Measurements from ENCODE around the gene PLXNB1. TPM values are rescaled to one million over a fixed set of nuclear protein-coding genes. Genes with fewer than 3 reads are reported as not detected.

PLXNB1 gene
- total and polyA plus RNA-seq, 5 donors: 49.4 to 84.5 (median 52.7) TPM

GRCh38 chr3:48425281-48425812 lies 4.5 kb downstream of the PLXNB1 start:
- H3K4me3 ChIP-seq (ENCODE audit: low read length): no peak overlapping the region
- 42% methylated on average over 13 of the region's 13 CpGs for WGBS

DNA sequence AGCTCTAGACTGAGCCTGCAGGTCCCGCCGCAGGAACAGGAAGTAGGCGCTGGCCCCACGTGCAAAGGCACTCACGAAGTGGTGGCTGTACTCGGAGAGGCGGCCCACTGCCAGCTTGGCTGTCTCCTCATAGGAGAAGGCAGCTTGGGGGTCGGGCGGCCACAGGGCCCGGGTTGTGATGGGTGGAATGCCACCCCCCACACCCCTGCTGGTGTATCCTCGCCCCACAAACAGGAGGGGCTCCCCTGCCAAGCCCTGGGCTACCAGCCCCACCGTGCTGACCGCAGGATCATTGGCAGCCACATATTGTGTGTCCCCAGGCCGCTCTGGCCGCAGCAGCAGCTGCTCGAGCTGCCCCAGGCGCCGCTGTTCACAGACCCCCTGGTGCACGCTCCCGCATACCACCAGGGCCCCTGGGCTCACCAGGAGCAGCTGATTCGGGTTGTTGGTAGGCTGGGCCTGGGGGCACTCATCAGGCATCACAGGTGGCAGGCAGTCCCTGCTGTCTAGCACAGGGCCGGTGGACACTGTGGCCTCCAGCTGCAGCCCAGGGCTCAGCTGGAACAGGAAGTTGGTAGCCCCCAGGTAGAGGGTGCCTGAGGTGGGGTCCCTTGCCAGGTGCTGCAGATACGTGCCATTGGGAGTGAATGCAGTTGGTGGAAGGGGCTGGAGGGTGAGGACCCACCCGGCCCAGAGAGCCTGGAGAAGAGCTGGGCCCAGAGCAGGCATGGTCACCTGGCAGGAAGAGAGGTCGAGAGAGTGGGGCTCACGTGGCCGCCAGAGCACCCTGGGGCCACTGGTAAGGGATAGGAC lies 5.8 kb downstream of the PLXNB1 start:
- intact Hi-C loops (cut with DNase I): no loop called here
- Histone ChIP-seq H3K4me1 (ENCODE audit: control insufficient read depth, insufficient read depth, low read length) (peaks cover 15% of the 10 kb centered on the region), H3K4me3 (ENCODE audit: low read length) (no peak overlapping the region)

More at GRCh38 chr3:48425281-48425812, 4.5 kb downstream of the PLXNB1 start:
- DNase-seq: peak; percentile 61 to 86 (median 81)
- H3K27me3 ChIP-seq (ENCODE audit: control insufficient read depth, insufficient read depth): no peaks in the 10 kb centered on the region
- intact Hi-C loops (cut with DNase I): no loop called here
- H3K4me1 ChIP-seq (ENCODE audit: control insufficient read depth, insufficient read depth, low read length): peaks cover 15% of the 10 kb centered on the region
- H3K27ac ChIP-seq (ENCODE audit: low read length): peak overlapping the region; percentile 93
- ATAC-seq: peak; percentile 36 to 38
- H3K9me3 ChIP-seq (ENCODE audit: control insufficient read depth, low read length): no peaks in the 10 kb centered on the region

GRCh38 chr3:48423241-48423882 lies 6.5 kb downstream of the PLXNB1 start:
- 87% methylated on average over 25 of the region's 25 CpGs for WGBS
- DNase-seq (peak in 2 of 3 donors; percentile 38 to 53), ATAC-seq (no peak)
- H3K27ac ChIP-seq (ENCODE audit: low read length): no peak overlapping the region
- H3K4me3 ChIP-seq (ENCODE audit: low read length): no peak overlapping the region
- no peaks in the 10 kb centered on the region for H3K9me3 ChIP-seq (ENCODE audit: control insufficient read depth, low read length)
- H3K27me3 ChIP-seq (ENCODE audit: control insufficient read depth, insufficient read depth): no peaks in the 10 kb centered on the region
- H3K4me1 ChIP-seq (ENCODE audit: control insufficient read depth, insufficient read depth, low read length): peaks cover 15% of the 10 kb centered on the region
- intact Hi-C loops (cut with DNase I): no loop called here

More for the DNA sequence above, 5.8 kb downstream of the PLXNB1 start:
- no peak for ATAC-seq
- 83% methylated on average over 27 of the region's 27 CpGs for WGBS
- no peak overlapping the region for H3K27ac ChIP-seq (ENCODE audit: low read length)
- DNase-seq: peak in 2 of 3 donors; percentile 60 to 74
- no peaks in the 10 kb centered on the region for H3K9me3 ChIP-seq (ENCODE audit: control insufficient read depth, low read length)
- no peaks in the 10 kb centered on the region for H3K27me3 ChIP-seq (ENCODE audit: control insufficient read depth, insufficient read depth)

DNA sequence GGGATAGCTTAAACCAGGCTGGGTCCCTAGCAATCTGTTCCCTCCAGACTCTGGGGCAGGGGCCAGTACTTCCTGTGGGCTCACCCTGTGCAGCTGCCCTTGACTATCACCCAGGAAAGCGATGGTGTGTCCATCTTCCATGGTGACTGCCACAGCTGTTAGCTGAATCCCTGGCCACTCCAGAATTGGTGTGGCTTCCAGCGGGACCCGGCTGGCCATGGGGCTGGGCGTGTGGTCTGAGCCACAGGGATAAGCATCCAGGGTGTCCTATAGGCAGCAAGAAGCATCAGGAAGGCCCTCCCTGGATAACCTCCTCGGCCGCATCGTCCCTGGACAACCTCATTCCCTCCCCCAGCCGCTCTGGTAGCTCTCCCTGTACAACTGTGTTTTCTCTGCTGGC lies 7.2 kb downstream of the PLXNB1 start:
- Histone ChIP-seq H3K9me3 (ENCODE audit: control insufficient read depth, low read length) (no peaks in the 10 kb centered on the region), H3K4me1 (ENCODE audit: control insufficient read depth, insufficient read depth, low read length) (peaks cover 14% of the 10 kb centered on the region), H3K4me3 (ENCODE audit: low read length) (no peak overlapping the region), H3K27ac (ENCODE audit: low read length) (no peak overlapping the region), H3K27me3 (ENCODE audit: control insufficient read depth, insufficient read depth) (no peaks in the 10 kb centered on the region)
- intact Hi-C loops (cut with DNase I): no loop called here
- DNase-seq: peak in 1 of 3 donors; percentile 26
- no peak for ATAC-seq
- WGBS: 88% methylated on average over 8 of the region's 8 CpGs

DNA sequence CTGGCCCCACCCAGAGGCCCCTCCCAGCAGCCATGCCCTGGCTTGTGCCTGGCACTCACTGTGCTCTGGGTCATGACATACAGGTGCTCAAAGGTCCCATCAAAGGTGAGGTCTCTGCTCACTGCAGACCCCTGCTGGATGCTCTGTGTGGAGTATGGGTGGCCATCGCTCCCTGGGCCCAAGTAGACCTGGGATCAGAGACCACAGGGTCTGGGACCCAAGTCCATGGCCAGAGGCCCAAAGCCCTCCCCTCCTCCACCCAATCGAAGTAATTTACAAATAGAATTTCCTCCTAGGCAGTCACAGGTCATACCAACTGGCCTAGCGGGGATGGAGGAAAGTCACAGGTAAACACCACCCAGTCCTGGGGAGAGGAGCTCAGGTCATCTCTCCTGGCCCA lies 7.6 kb downstream of the PLXNB1 start:
- ATAC-seq: no peak
- peaks cover 10% of the 10 kb centered on the region for H3K4me1 ChIP-seq (ENCODE audit: control insufficient read depth, insufficient read depth, low read length)
- H3K27ac ChIP-seq (ENCODE audit: low read length): no peak overlapping the region
- no peaks in the 10 kb centered on the region for H3K27me3 ChIP-seq (ENCODE audit: control insufficient read depth, insufficient read depth)
- 89% methylated on average over 3 of the region's 3 CpGs for WGBS
- no peak overlapping the region for H3K4me3 ChIP-seq (ENCODE audit: low read length)
- intact Hi-C loops (cut with DNase I): no loop called here
- H3K9me3 ChIP-seq (ENCODE audit: control insufficient read depth, low read length): no peaks in the 10 kb centered on the region
- peak in 1 of 3 donors; percentile 33 for DNase-seq

GRCh38 chr3:48420561-48420960 lies 9.3 kb downstream of the PLXNB1 start:
- peak in 2 of 3 donors; percentile 31 to 45 for DNase-seq
- no peaks in the 10 kb centered on the region for H3K9me3 ChIP-seq (ENCODE audit: control insufficient read depth, low read length)
- intact Hi-C loops (cut with DNase I): no loop called here
- H3K27me3 ChIP-seq (ENCODE audit: control insufficient read depth, insufficient read depth): no peaks in the 10 kb centered on the region
- no peak overlapping the region for H3K4me3 ChIP-seq (ENCODE audit: low read length)
- 90% methylated on average over 14 of the region's 14 CpGs for WGBS
- peaks cover 2% of the 10 kb centered on the region for H3K4me1 ChIP-seq (ENCODE audit: control insufficient read depth, insufficient read depth, low read length)
- no peak for ATAC-seq
- H3K27ac ChIP-seq (ENCODE audit: low read length): no peak overlapping the region

- intact Hi-C loops (cut with DNase I): no loop called here
- no peaks in the 10 kb centered on the region for H3K4me1 ChIP-seq (ENCODE audit: control insufficient read depth, insufficient read depth, low read length)
- DNase-seq (peak in 2 of 3 donors; percentile 19 to 57), ATAC-seq (no peak)
- no peaks in the 10 kb centered on the region for H3K9me3 ChIP-seq (ENCODE audit: control insufficient read depth, low read length)
- WGBS: 91% methylated on average over 17 of the region's 17 CpGs
- H3K27ac ChIP-seq (ENCODE audit: low read length): no peak overlapping the region
- no peak overlapping the region for H3K4me3 ChIP-seq (ENCODE audit: low read length)
- H3K27me3 ChIP-seq (ENCODE audit: control insufficient read depth, insufficient read depth): no peaks in the 10 kb centered on the region
Measured at GRCh38 chr3:48419597-48419996, 10.3 kb downstream of the PLXNB1 start.

- WGBS: 89% methylated on average over 9 of the region's 9 CpGs
- H3K27me3 ChIP-seq (ENCODE audit: control insufficient read depth, insufficient read depth): no peaks in the 10 kb centered on the region
- DNase-seq (peak in 2 of 3 donors; percentile 12 to 35), ATAC-seq (no peak)
- H3K9me3 ChIP-seq (ENCODE audit: control insufficient read depth, low read length): no peaks in the 10 kb centered on the region
- intact Hi-C loops (cut with DNase I): no loop called here
- H3K4me1 ChIP-seq (ENCODE audit: control insufficient read depth, insufficient read depth, low read length): no peaks in the 10 kb centered on the region
- no peak overlapping the region for H3K27ac ChIP-seq (ENCODE audit: low read length)
- H3K4me3 ChIP-seq (ENCODE audit: low read length): no peak overlapping the region
Measured at GRCh38 chr3:48419149-48419548, 10.7 kb downstream of the PLXNB1 start.

DNA sequence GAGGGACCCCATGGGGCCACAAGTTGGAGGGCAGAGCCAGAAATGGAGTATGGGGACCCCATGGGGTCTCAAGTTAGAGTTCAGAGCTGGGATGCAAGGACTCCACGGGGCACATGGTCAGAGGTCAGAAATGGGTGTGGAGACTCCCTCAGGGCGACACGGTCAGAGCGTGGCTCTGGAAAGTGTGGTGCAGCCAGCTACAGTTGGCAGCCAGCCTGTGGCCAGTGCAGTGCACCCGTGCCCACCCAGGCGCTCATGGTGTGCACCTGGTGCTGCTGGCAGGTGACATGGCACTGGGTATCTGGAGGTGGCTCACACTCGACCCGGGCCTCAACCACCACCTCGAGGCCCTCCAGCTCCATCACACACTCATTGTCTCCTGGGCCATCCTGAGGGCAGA lies 11.2 kb downstream of the PLXNB1 start:
- Histone ChIP-seq H3K27ac (ENCODE audit: low read length) (no peak overlapping the region), H3K4me3 (ENCODE audit: low read length) (no peak overlapping the region), H3K4me1 (ENCODE audit: control insufficient read depth, insufficient read depth, low read length) (no peaks in the 10 kb centered on the region), H3K27me3 (ENCODE audit: control insufficient read depth, insufficient read depth) (no peaks in the 10 kb centered on the region), H3K9me3 (ENCODE audit: control insufficient read depth, low read length) (no peaks in the 10 kb centered on the region)
- ATAC-seq: no peak
- intact Hi-C loops (cut with DNase I): no loop called here
- DNase-seq: peak in 2 of 3 donors; percentile 14 to 20
- 90% methylated on average over 9 of the region's 9 CpGs for WGBS

DNA sequence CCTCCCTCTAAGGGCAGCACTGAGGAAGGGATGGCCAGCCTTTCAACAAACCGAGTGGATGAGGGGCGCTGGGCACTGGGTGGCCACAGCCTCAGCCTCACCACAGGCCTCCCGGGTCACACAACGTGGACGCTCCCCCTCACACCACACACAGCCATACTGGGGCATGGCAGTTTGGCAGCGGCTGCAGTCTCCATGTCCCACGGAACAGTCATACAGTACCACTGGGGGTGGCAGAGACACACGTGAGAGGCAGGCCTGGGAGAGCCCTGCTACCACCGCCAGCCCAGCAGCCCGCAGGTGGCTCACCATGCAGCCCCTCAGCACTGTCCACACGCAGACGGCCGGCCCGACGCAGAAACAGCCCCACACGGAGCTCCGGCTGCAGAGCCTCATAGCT lies 11.7 kb downstream of the PLXNB1 start:
- Histone ChIP-seq H3K9me3 (ENCODE audit: control insufficient read depth, low read length) (no peaks in the 10 kb centered on the region), H3K4me1 (ENCODE audit: control insufficient read depth, insufficient read depth, low read length) (no peaks in the 10 kb centered on the region), H3K27me3 (ENCODE audit: control insufficient read depth, insufficient read depth) (no peaks in the 10 kb centered on the region), H3K4me3 (ENCODE audit: low read length) (no peak overlapping the region), H3K27ac (ENCODE audit: low read length) (no peak overlapping the region)
- ATAC-seq: no peak
- 91% methylated on average over 17 of the region's 17 CpGs for WGBS
- DNase-seq: peak in 2 of 3 donors; percentile 39 to 44
- intact Hi-C loops (cut with DNase I): no loop called here

GRCh38 chr3:48417529-48418108 lies 12.3 kb downstream of the PLXNB1 start:
- Histone ChIP-seq H3K9me3 (ENCODE audit: control insufficient read depth, low read length) (no peaks in the 10 kb centered on the region), H3K4me1 (ENCODE audit: control insufficient read depth, insufficient read depth, low read length) (no peaks in the 10 kb centered on the region), H3K27me3 (ENCODE audit: control insufficient read depth, insufficient read depth) (no peaks in the 10 kb centered on the region), H3K27ac (ENCODE audit: low read length) (no peak overlapping the region), H3K4me3 (ENCODE audit: low read length) (no peak overlapping the region)
- intact Hi-C loops (cut with DNase I): no loop called here
- ATAC-seq (no peak), DNase-seq (peak in 2 of 3 donors; percentile 40 to 50)
- WGBS: 93% methylated on average over 14 of the region's 14 CpGs

Data from right cardiac atrium (tissue), 5 donors.